Measurements from ENCODE around the gene TMEM100.
A peak's percentile ranks its signal among the peaks of the same experiment; 100 is the strongest.

TMEM100 gene, protein sequence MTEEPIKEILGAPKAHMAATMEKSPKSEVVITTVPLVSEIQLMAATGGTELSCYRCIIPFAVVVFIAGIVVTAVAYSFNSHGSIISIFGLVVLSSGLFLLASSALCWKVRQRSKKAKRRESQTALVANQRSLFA

DNA sequence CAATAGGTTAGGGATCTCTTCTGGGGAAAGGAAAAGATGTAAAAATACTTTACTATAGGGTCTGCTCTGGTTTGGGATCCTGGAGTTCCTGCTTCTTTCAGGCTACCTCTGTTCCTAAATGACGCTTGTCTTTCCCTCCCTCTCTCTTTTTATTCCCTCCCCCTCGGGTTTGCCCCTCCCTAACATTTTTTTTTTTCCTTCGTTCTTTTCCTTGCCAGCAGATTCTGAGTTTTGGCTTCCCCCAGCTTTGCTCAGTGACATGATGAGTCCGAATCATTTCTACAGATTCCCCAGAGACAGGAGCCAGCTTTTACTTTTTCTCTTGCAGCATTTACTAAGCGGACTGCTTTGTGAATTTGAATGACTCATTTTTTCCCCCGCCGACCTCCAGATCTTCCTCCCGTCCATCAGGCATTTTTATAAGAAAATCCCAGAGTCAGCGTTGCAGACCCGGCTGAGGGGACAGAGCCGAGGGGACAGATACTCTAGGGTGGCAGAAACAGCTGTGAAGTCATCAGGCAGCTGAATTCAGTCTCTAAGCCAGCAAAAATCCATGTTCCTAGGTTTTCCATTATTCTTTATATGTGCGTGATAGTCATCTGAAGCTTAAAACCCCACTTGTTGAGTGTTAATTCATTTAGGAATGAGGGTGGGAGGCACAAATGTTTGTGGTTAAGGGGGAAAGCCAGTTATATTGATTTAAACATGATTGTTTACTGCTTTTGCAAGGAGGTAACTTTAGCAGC, at the start of gene TMEM100:
Gene TMEM100, minus strand, starts transcription at position 123 of the 746 bp plus-strand sequence. CDS start 1,794 bp downstream, outside the sequence.
- DNase-seq (ENCODE audit: low read depth, low spot score), result peak; percentile 46

DNA sequence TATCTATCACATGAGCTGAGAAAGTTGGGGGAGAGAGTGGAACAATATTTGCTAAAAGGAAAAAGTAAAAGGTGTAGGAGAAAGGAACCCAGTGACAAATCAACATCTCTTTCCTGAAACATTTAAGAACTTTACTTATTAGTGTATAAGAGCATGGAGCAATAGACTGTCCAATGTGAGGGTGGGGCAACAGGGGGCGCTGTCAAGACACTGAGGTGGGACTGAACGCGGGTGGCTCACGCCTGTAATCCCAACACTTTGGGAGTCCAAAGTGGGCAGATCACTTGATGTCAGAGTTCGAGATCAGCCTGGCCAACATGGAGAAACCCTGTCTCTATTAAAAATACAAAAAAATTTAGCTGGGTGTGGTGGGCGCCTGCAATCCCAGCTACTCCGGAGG, 49.4 kb upstream of the TMEM100 start:
- DNase-seq (ENCODE audit: low read depth, low spot score), result no peak

DNA sequence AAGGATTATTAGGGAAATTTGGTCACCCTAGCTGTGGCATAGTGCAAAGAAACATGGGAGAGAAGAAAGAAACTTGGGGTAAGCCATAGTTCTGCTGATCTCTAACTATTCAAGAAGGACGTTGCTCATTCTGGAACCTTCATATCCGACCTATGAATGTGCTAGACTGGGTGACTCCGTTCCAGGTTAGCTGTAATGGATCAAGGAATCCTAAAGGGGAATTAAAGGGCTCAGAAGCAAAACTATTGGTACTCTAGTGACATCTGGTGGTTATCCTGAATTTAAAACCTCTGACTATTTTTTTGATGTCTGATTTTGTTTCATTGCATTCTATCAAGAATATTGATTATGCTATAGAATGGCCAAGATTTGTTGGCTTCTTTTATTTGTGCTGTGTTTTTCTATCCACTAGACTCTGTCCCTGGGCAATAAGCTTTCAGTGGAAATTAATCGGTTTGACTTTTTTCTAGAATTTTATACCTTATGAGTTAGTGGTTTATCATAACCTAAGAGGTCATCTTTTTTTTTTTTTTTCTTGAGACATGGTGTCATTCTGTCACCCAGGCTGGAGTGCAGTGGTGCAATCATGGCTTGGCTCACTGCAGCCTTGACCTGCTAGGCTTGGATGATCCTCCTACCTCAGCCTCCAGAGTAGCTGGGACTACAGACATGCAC, 47.7 kb upstream of the TMEM100 start:
- peak; percentile 5 for DNase-seq (ENCODE audit: low read depth, low spot score)

DNA sequence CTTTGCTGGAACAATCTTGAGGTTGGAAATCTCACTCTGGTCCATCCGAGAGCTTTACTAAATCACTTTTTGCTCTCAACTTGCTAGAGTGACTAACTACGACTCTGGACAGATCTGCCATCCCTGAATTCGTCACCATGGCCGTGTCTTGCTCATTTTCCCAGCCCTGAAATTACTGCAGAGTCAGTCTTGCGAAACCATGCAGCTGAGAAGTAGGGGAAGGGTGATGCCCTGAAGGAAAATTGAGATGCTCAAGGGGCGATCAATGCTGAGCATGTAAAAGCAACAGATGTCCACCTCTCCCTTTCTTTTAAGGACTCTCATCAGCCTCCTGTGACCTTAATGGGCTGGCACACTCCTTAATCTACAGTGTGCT, 46.9 kb upstream of the TMEM100 start:
- no peak for DNase-seq (ENCODE audit: low read depth, low spot score)

DNA sequence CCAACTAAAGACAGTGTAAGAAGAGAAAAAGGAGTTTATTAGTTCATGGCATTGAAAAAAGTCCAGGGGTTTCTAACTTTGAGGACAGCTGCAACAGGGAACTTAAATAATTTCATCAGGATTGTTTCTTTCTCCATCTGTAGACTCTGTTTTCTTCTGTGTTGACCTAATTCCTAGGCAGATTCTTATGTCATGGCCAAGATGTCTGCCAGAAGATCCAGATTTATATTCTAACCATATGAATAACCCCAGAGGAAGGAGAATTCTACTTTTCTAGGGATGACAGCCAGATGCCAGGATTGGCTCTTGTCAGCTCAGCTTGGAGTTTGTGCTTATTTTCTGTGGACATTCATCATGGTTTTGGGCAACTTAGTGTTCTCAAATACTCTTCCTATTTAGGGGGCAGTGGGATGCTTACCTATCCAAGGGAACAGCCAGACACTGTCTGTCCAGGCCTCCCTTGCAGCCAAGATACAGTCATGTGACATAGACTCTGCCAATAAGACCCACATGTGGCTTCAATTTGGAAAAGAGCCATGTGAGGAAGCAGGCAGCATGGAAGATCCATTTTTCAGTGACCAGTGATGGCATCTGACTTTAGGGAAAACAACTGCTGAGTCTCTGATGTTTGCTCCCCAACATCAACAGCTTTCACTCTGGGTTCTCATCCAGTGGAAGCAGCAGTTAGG, 46.4 kb upstream of the TMEM100 start:
- no peak for DNase-seq (ENCODE audit: low read depth, low spot score)

DNA sequence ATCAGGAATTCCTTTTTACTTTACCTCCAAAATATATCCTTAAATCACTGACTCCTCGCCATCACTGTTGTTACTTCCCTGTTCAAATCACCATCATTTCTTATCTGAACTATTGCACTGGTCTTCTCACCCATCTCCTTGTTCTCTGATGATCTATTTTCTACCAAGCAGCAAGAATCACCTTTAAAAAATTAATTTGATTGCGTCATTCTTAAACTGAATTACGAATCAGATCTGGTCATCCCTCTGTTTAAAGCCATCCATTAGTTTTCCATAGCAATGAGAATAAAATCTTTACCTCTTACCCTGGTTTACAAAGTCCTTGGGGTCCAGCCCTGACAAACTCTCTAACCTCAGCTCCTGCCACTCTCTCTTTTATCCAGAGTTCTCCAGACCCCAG, 42.8 kb upstream of the TMEM100 start:
- no peak for DNase-seq (ENCODE audit: low read depth, low spot score)

DNA sequence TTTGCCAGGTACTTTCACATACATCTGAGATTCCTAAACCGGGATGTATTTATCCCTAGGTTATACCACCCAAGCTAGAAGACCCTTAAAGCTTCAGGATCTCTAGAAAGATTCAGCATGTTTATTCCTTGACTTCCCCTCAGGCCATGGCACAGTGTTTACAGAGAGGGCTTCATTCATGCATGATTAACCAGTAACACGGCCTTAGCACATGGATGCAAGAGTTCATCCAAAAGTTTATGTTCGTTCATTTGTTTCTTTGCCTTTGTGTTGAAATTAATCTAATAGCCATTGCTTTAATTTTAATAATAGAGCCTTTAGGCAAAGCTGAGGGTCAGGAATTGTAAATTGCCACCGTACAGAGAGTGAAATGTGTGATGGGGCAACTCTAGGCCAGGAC, 41.9 kb upstream of the TMEM100 start:
- DNase-seq (ENCODE audit: low read depth, low spot score), result no peak

DNA sequence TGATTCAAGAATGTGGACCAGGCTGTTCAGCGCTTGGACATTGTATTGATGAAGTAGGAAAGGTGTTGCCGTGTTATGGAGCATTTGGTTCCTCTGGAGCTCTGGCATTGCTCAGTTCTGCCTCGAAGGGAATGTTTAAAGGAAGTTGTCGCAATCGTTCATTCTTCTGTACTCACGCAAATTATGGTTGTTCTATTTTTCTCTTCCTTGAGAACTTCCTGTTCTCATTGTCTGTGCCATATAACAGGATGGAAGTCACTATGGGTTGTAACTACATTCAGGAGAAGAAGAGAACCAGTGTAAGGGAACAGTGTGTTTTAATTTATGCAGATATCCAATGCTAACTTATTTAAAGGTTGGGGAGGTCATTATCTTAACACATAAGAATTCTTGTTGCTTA, 41.2 kb upstream of the TMEM100 start:
- DNase-seq (ENCODE audit: low read depth, low spot score), result no peak

DNA sequence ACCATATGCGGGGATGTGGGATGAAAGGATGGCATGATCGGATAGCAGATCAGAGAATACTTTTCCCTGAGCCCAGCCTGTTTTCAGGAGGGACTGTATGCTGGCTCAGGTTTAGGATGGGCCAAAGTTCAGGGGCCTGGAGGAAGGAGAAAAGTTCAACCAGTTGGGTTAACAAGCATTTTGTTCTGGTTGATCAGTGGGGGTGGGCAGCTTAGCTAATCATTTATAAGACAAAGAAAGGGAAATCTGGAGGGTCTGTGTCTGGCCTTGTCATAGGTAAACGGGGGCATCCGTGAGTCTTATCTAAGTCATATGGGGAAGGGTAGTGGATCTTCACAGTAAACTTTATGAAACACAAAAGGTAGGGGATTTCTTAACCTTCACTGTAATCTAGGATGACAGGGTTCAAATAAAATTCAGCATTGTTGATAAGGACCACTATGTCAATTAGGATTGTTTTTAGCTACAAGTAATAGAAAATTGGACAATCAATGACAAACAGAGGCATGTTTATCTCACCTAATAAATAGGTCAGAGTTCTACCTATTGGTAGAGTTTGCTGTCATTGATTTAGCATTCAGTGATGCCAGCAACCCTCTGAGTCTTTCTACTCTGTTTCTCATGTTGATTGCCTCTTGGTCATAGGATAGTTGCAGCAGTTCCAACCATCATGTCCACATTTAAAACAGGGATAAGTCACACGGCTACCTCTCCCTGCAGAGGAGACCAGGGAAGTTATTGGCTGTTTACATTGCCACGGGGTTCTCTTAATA, 39.6 kb upstream of the TMEM100 start:
- no peak for DNase-seq (ENCODE audit: low read depth, low spot score)

DNA sequence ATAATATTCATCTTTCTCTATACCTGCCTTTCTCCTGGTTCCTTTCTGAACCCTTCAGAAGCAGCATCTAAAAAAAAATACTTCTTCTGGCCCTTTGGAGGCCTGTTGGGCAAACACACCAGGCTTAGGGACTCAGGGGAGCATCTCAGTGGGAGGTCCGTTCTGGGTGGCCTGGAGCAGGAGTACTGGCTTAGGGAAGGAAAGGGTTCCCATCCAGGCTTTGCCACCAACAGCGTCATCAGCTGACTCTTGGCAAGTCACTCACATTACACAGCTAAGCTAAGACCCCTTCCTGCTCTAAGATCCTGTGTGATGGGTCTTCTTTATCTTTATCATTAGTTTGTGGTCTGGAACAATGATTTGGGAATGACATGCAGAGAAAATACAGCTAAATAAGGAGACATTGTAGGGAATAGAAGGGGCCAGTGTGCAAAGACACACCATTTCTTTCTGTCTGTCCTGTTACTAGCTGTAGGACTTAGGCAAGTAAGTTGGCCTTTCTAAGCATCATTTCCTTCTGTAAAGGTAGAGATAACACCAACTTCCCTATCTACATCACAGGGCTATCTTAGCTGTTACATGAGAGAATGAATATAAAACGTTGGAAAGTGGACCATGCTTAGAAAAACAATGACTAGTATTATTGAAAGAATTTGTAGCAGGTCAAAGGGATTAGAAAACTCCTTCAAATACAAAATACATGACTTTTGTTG, 38.1 kb upstream of the TMEM100 start:
- DNase-seq (ENCODE audit: low read depth, low spot score), result no peak

DNA sequence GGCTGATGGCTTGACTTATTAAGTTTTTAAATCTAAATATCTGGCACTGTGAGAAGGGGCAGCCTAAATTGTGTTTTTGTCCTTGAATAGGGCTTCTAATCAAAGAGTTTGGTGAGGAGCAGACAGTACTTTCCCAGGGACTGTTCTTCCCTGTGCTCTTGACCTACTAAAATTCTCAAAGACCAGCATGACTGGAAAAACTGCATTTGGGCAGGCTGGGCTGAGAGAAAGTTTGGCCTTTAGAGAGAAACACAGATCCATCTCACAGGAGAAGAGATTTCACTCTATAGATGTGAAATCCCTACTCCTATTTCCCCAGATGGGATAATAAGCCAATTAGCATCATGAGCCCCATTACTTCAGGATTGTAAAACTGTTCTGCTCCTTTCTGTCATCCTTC, 35.5 kb upstream of the TMEM100 start:
- DNase-seq (ENCODE audit: low read depth, low spot score), result no peak

DNA sequence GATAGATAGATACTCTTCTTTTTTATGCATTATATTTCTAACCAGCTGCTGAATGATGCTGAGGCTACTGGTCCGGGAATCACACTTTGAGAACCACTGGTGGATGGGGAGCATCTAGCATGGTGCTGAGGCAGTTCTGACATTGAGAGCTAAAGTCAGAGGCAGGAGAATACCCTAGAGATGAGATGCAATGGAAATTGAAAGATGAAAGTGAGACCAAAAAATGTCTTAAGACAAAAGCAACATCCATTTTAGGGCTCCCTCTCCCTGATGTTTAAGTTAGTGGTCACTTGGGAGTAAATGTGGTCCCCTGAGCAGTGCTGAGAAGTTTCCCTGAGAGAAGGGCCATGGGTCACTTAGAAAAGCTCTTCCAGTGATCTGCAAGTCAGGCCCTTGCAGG, 35.0 kb upstream of the TMEM100 start:
- no peak for DNase-seq (ENCODE audit: low read depth, low spot score)

DNA sequence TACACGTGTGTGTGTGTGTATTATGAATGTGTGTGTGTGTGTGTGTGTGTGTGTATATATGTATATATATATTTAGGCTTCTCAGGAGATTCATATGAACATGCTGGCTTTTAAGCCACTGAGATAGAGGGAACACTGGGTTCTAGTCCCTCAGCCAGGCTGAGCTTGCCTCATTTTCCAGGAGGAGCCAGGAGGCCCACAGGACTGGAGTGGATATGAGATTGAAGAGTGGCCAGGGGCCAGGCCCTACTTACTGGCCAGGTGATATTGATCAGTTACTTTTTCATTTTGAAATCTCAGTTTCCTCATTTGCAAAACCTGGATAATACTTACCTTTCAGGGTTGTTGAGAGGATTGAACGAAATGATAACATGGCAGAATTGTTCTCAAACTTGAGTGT, 34.0 kb upstream of the TMEM100 start:
- no peak for DNase-seq (ENCODE audit: low read depth, low spot score)

DNA sequence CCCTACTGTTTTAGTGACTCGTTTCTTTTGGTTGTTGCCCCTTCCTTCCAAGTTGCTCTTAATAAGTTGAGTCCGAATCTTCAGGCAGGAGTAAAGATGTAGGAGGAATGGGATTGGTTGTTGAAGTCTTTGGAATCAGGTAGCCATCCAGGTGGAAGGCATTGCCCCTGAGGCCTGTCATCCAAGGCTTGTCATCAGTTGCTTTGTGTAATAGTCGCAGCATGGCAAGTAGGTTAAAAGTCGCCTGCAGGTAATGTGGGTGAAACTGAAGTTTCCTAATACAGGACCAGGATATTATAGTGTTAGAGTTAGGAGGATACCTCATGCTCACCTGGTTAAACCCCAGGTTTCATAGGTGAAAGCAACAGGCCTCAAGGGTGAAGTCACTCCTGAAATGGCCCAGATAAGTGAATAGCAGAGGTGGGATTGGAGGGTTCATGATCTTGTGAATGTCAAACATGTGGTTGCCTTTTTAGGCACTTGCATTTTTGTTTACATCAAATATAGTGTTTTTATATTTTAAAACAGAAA, 29.1 kb upstream of the TMEM100 start:
- no peak for DNase-seq (ENCODE audit: low read depth, low spot score)

DNA sequence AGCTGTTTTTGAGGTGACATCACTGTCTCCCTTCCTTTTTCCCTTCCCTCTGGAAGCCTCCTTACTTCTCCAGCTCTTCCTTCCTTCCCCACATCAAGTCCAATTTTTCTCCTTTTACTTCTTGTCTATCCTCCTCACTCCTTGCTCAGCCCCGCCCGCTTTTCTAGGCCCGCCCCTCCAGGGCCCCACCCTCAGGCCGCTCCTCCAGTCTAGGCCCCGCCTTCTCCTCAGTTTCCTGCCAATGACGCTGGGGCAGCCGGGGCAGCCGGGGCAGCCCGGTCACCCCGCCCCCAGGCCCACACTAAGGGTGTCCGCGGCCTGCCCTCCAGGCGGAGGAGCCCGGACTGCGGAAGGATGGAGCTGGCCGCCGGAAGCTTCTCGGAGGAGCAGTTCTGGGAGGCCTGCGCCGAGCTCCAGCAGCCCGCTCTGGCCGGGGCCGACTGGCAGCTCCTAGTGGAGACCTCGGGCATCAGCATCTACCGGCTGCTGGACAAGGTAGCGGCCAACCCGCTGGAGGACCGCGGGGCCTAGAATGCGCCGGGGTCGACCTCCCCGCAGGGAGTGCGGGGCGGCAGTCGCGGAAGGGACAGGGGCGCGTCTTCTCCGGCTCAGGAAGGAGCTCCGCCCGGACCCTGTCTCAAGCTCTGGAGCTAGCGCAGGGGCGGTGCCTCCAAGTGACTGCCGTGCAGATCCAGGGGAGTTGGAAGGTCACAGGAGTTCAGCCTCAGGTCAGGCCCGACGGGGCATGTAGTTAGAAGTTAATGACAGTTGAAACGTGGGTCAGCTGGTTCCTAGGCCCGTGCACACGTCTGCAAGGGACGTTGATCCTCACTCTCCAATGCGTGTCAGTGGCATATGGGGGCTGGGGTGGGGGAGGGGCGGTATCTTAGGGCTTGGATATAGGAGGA, 28.3 kb upstream of the TMEM100 start, which contains the start of gene PCTP:
Gene PCTP, plus strand, starts transcription at position 302 of the 908 bp plus-strand sequence. Its CDS starts 53 bp downstream, at position 355.
- DNase-seq (ENCODE audit: low read depth, low spot score), result peak; percentile 97

DNA sequence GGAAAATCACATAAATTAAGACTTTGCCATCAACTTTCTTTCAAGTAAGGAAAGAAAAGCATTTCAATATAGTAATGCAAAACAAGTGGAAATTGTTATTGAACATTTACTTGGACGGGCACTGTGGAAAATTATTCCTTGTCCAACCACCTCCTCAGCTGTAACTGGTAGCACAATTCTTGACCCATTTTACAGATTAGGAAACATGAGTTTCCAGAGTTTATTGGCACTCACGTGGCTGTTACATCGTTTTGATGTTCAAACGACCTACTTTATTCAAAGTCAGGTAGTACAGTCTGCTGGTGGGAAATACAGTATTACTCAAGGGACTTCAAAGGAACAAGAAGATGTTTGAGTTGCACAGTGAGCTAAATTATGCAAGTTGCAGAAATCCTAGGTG, 27.3 kb upstream of the TMEM100 start:
- DNase-seq (ENCODE audit: low read depth, low spot score), result no peak

DNA sequence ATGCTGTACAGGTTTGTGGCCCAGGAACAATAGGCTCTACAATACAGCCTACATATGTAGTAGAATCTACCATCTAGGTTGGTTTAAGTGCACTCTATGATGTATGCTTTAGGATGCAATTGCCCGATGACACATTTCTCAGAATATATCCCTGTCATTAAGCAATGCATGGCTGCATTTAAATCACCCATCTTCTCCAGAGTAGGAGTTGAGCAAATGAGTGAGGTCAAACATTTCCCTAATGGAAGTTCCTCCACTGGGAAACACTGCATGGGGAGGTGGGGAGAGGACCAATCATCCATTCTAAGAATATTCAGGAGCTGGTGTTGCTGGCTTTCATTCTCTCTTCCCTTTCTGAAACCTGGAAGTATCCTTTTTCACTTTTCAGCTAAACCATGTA, 26.2 kb upstream of the TMEM100 start:
- DNase-seq (ENCODE audit: low read depth, low spot score), result no peak

DNA sequence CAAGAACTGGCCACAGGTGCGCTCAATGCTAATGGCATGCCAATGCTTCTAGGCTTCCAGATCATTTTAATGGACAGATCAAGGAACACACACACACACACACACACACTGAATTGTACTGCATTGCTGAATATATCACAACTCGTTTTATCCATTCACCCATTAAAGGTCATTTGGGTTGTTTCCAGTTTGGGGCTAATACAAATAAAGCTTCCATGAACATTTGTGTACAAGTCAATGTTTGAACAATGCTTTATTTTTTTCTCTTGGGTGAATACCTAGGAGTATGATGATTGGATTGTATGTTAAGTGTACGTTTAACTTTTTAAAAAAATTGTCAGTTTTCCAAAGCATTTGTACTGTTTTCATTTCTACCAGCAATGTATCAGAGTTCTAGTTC, 24.5 kb upstream of the TMEM100 start:
- DNase-seq (ENCODE audit: low read depth, low spot score), result no peak

DNA sequence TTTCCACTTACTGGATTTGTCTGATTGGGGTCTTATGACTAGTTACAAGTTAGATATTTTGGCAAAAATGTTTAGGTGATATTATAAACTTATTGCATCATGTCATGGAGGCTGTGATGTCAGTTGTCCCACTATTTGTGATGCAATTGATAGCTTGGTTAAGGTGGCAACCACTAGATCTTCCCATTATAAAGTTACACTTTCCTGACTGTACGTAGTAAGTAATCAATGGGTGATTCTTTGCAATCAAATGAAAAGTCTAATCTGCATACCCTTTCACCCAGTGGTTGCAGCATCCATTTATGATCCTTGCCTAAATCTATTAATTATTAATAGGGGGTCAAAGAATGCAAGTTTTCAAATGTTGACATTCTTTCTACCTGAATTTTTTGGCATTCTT, 23.8 kb upstream of the TMEM100 start:
- DNase-seq (ENCODE audit: low read depth, low spot score), result no peak

DNA sequence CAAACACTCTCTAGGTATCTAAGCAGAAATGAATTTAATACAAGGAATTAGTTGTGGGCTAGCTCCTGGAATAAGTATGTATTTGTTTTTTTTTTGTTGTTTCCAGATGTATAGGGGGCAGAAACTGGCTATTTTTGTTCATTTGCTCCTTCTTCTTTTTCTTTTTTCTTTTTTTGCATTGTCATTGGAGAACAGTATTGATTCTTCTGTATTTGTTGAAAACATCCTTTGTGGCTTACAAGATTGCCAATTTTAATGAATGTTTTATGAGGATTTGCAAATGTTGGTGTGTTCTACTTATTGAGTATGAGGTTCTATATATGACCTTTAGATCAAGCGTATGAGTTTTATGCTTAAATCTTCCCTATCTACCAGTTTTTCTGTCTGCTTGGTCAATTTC, 22.6 kb upstream of the TMEM100 start:
- no peak for DNase-seq (ENCODE audit: low read depth, low spot score)

Measured in ELF-1 (cell line).